Dermis blood vessel endothelial cell (primary cell): ENCODE data around the gene CRB2. TPM values are rescaled to one million over a fixed set of nuclear protein-coding genes. Genes with fewer than 3 reads are reported as not detected.

ENCODE experiments used
- DNase-seq: peaks from one replicate; pipeline ENCODE4 v3.0.0; 2010
- total RNA-seq: library from RNA; depleted of rRNA; stranded (reverse); fragments of >200 nt; gene quantifications from 2 replicates; pipeline ENCODE4 v1.2.3, GENCODE V29; 2014

The CRB2 gene
- total RNA-seq, 1 donor from 2014 or later = not detected

DNA sequence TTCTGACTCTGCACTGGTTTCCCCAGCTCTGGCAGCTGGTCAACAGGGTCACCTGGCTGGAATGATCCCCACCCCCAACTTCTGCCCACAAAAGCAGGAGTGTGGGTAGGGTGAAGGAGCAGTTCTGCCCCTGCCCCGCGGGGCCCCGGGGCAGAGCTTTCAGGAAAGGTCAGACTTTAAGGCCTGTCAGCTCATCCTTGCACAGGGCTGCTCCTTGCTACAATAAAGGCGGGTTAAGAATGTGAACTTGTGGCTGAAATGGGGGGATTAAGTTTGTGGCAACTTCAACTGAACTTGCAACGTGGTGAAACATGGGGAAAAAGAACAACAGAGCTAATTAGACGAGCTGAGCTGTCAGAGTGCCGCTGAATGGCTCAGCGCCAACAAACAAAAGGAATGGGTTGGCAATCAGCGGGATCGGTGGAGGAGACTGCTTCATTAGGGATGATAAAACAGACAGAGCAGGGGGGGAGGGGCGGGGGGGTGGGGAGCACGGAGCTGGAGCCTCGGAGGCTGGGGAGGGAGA lies 50.8 kb downstream of the CRB2 start:
- DNase-seq = no peak

DNA sequence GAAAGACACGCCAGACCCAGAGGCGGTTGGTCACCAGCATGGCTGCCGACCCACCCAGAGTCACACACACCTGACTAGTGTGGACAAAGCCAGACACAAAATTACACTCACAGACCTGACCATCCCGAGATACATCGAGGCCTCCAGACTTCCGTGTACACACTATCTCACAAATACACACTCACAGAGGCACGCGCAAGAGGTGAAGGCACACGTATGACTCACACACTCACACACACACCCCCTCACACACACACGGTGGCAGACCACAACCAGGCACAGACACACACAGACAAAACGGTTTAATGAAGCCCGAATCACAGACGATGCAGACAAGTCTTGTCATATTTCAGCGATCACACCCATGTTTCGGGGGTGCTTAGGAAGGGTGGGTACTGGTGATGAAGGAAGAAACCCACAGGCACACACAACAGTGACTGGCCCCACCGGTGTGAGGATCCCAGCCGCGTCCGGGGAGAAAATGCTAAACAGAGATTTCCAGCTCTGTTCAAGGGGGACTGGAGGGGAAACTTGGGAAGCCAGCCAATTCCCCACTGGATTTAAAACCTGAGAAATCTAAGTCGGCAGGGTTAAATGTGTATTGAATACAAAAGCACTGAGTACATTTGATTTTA lies 51.3 kb downstream of the CRB2 start:
- peak; percentile 7 for DNase-seq

DNA sequence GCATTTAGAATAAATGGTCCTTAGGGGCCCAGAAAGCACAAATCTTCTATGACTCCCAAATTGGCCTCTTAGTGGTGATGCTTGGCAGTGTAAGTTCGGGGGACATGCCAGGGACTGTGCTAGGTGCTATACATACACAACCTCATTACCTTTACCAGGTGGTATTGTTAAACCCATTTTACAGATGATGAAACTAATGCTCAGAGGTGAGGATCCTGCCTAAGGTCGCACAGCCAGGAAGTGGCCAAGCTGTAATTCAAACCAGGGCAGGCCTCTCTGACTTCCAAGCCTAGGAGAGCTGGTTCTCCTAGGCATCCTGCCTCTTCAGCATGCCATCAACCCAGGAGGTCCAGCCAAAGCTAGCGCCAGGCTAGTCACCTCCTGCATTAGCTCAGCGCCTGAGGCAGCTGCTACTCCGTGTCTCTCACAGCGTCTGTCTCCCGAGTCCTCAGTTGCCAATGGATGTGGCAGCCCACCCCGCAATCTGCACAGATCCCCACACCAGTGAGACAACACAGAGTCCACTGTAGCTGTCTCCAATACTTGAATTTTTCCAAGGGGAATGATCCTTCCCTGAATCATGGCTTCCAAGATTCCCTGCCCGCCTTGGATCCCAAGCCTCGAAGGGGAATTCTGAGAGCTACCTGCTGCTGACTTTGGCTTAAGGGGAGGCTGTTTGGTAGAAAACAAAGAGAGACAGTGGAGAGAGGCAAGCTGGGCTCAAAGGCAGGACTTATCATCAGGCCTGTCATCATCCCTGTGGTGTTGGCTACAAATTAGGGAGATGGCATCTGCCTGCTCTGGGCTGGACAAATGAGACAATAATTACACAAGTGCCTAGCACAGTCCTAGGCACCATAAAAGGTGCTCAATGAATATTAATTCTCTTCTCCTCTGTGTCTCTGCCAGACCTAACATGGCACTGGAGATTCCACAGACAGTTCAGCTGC lies 52.6 kb downstream of the CRB2 start:
- no peak for DNase-seq

DNA sequence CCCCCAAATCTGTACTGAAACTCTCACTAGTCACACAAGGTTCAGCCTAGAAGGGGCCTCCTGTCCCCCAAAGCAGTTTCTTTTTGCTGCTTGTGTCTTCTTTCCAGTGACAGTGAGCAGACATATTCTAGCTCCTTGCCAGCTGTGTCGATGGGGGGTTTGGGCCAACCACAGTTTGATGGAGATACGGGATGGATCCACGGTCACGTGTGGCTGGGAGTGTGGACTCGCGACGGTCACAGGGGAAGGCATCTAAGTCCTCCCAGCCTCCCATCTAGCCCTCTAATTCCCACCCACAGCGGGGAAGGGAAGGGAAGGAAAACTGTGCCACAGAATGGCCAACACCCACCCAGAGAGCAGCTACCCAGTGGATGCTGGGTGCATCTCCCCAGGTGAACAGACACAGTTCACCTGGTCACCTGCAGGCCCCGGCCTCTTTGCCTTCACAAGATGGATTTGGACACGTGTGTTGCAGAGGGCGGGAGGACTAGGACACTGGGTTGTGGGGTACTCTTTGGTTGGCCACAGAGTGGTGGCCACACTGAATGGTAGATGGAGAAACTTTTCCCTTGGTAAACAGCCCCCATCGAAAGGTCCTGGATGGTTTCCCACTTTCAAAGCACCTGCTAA lies 54.4 kb downstream of the CRB2 start:
- DNase-seq = no peak

DNA sequence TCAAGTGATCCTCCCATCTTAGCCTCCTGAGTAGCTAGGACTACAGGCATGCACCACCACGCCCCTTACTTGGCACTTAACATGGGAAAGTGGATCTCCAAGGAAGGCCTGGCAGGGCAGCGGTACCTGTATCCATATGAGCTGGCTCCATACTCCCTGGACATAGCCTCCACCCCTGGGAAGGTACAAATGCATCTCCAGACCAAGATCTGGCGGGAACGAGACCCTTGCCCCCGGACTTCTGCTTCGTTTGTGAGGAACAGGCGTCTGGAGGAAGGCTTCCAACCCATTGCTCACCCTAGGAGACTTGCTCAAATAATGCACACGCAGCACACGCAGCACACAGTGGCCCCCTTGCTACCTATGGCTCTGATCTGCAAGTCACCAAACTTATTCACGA lies 55.2 kb downstream of the CRB2 start:
- no peak for DNase-seq

DNA sequence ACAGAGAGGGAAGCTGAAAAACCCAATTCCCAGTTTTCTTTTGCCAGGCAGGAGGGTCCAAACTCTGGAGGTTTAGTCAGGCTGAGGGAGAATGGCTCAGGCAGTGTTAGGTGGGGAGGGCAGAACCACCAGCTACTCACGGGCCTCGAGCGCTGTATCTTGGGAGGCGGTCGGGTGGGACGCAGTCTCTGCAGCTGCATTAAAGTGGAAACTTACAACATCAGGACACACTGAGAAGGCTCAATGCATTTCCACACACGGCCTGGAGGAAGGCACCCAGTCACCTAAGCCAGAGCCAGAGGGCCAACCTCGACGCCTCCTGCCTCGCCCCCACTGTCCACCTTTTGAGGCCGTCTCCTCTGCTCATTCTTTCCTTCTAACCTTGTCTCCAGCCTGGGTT lies 55.6 kb downstream of the CRB2 start:
- DNase-seq = no peak

DNA sequence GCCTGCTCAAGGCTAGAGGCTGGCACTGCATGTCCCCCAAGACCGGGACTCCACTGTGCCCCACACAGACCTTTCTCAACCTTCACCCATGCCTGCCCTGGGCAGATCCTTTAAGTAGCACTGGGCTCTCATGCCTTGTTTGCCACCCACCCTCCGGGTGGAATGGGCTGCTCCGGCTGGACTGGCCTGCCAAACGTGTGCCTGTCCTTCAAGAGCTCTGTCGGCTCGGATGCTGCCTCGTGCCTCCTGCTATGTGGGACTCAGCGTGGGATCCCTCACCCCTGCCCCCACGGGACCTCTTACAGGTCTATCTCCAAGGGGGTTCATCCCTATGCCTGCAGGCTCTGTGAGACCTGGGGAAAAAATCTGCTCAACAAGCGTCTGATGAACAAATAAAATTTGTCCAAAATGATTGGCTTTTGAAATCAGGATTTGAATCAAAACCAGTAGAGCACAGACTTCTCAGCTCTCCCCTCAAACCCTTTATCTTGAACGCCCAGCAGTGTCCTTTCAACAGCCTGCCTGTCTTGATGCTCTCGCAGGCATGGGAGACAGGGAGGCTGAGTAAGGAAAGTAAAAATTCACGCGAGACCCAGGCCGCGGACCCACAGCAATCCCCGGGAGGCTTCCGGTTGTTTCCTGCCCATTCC lies 56.3 kb downstream of the CRB2 start:
- DNase-seq = no peak

DNA sequence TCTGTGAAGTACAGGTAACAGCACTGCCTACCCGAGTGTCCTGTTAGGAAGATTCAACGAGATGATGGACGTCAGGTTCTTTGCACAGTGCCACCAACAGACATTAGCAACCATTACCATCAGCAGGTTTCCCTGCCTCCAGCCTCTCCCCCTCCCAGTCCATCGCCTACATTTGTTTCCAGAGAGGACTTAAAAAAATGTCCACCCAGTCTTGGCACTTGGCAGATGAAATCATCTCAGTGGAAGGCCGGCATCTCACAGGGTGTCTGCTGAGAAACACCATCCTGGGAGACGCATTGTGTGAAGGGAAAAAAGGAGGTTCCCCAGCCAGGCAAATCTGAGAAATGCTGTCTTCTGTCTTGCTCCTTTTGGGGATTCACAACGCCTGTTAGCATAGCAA lies 58.2 kb downstream of the CRB2 start:
- DNase-seq = no peak

DNA sequence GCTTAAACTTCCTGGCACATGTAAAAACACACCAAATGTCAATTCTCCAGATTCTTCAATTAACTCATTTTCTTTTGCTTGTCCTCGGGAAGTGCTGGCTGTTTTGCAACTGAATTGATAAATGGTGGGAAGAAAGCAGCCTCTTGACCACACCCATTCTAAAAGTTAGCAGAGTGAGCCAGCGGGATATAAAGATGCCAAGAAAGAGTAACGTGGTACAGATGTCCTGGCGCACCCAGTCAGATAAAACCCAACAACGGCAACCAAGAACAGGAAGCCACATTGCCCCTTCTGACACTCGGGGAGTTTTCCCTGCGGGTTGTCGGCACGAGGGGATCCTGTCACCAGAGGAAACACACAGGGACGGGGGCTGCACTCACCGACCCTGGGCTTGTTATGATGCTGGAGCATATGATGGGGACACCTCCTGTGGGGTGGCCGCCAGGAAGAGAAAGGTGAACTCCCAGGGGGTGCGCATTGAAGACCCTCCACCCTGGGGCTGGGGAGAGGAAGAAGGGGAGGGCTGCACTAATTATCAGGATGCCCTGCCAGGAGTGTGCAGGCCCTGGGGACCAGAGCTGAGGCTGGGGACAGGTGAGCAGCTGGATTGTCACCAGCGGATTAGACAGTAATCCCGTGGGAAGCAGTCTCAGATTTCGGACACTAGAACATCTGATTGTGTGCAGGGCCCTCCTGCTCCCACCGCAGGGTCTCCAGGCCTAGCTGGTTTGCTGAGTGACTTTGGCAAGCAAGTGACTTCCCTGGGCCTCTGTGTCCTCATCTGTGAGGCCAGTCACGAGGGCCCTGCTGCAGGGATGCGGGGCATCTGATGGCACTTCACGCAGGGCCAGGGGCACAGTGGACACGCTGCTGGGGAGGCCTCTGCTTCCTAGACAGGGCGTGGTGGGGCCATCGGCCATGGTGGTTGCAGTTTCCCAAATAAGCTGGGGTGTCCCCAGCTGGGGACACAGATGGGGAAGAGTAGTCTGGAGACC lies 59.2 kb downstream of the CRB2 start:
- DNase-seq = no peak

DNA sequence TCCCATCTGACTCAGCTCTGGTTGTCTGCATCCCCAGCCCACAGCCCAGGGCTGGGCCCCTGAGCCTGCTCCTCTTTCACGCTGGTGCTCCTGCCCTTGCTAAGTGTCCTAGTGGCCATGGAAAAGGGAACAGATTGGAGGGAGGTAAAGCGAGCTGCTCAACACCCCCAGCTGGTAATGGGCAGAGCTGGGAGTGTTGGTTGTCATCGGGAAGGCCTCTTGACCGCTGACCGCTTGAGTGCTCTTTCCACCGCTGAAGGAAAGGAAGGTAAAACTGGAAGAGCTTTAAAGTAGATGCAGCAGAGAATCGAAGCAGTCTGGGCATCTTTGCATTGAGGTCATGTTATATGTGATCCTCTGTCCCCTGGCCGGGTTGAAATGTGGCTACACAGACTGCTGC lies 60.2 kb downstream of the CRB2 start:
- DNase-seq = no peak

DNA sequence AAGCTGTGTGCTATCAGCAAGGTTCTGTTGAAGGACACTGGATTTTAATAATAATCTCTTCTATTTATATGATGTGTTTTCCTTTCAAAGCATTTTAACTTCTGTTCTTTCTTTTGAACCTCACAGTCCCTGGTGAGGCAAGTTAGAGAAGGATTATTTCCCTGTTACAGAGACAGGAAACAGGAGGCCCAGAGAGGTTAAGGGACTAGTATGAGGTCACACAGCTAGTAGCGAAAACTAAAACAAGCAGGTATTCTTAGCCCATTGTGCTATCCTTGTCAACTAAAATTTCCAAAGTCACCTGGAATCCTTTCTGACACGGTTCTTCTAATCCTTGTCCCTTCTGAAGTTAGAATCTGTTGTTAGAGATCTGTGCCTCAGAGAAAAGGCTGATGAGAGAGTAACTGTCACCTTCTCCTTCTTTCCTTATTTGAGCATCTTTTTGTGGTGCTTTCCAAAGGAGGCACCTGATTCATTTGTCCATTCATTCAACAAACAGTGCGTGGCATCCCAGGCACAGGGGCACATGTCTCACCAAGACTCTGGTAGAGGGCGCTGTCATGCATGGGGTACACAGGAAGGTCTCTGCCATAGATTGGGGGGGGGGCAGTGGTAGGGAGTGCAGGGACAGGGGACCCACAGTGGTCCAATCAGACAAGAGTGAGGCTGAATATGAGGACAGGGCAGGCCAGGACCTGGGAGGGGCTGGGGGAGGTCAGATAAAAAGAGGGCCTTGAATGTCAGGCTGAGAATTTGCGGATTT lies 61.5 kb downstream of the CRB2 start:
- no peak for DNase-seq

DNA sequence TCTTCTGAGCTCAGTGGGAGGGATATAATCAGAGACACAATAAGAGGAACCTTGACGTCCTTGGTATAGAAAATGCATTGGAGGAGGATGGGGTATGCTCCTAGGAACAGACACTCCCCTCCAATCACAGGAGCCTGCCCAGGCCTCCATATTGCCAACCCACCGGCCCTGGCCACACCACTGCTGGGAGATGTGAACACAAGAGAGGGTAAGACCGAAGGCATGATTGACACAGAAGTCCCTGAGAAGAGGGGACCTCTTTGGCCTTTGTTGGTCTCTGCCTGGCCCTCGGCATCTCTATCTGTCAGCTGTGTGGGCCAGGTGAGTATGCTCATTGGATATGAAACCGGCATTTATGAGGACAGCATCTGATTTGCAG lies 62.0 kb downstream of the CRB2 start:
- no peak for DNase-seq

DNA sequence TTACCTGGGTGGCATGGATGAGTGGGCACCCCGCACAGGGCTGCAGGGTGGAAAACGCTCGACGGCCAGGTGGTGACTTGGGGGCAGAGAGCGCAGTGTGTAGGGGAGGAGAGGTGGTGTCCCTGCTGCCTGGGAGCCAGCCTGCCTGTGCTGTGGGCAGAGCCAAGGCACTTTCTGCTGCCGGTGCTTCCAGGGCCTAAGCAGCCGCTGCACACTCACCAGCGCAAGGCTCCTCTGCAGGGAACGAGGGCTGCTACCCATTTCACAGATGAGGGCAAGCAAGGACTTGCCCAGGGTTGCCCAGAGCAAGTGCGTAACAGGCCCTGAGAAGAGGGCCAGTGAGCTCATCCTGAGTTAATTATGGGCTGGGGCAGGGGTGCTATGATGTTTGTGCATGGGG lies 62.5 kb downstream of the CRB2 start:
- no peak for DNase-seq

DNA sequence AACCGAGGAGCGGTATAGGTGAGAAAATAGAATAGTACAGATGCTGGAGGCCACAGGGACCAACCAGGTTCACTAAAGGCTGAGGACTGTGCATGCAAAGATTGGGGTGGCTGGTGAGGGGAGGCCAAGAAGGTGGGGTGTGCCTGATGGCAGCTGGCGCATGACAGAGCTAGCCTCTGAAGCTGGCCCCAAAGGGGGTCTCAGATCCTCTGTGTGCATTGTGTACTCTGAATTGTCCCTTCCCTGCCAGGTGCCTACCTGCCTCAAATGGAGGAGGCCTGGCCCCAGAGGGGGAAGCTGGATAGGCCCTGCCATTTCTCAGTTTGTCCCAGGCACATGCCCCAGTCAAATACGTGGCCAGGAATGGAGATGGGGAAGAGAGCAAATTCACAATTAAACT lies 63.1 kb downstream of the CRB2 start:
- no peak for DNase-seq

DNA sequence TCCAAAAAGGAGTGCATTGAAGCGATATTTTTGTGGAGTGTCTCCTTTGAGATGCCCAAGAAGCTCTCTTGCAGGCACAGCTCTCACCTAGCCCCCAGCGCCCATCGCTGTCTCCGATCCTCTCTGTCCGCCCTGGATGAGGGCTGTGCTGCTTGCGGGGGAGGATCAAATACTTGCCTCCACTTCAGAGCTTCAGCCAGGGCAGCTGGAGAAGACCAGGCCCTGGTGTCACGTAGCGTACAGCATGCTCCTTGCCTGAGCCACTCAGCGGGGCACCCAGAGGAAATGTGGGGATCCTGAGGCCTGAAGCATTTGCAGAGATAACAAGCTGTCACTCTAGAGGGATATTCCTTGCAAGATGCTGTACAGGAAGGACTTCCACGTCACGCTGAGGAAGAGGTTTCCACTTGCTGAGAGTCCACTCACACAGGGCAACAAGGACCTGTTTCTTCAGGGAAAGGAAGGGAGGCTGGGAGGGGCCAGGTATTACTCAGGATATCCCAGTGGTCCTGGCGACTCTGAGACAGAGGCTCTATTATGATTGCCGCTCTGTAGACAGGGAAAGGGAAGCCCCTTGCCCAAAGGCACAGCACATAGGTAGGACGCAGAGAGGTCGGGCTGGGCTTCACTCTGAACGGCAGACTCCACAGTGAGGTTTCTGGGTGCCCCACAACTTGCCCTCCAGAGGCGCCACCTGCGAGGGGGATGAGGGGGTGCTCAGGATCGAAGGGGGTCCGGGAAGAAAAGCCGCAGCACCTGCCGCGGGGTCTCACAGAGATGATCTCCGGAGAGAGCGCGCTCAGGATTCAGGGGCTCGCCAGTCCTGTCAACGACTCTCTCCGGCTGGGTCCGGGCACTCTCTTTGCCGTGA lies 64.0 kb downstream of the CRB2 start:
- DNase-seq = no peak

DNA sequence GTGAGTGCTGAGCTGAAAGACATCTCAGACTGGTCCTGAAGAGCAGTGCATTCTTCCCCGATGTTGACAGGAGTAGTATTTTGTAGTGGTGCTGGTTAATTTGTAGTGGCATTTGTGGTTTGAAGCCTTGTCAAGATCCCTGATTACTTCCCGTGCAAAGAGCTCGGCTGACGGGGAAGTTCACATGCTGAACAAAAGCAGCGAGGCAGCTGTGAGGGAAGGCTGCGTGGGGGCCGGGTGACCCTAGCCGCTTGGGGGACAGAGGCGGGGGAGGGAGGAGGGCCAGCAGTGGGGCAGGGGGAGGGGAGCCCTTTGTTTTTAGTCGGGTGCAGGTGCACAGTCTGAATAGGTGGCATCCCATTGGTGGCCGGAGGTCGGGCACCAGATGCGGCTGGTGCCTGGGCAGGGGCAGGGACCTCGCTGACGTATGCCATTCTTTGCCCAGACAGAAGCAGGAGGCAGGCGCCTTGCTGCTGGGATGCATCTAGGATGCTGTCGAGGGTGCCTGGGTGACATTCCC lies 64.7 kb downstream of the CRB2 start:
- DNase-seq = no peak

DNA sequence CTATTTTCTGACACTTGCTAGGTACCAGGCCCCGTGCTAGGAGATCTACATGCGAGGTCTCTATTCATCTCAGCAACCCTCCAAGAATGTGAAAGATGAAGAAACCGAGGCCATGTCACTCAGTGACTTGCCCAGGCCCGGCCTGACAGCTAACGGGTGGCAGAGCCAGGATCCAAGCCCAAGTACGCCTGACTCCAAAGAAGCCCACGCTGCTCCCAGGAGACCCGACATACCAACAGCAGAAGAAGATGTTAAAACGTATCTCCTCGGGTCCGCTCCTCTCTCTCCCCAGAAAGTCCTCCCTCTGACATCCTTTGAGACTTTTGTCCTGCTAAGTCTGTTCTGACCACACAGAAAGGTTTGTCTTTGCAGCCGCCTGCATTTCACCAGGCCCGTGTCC lies 65.2 kb downstream of the CRB2 start:
- DNase-seq = no peak

DNA sequence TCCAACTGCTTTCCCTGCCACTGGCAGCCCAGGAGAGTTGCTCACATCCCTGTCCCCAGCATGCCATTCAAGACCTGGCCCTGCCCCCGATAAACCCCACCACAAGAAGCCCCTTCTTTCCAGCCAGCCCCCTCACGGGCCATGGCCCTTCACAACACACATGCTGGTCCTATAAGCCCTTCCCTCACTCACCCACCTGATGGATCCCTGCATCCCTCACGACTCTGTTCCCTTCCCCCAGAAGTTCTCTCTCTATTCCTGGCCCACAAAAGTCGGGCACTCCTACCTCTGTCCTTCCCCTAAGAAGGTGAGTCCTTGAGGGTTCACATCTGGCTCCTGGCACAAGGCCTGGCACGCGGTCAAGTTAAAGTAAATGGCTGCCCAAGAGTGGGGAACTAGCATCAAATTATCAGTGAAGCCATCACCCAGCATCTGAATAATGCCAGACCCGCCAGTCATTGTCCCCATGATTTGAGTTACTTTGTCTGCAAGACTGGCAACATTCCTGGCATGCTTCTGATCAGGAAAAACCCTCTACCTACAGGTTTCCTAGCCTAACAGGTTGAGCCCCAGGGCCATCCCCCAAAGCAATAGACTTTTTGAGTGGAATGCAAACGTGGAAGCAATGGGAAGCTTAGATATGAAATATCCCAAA lies 65.9 kb downstream of the CRB2 start:
- DNase-seq = no peak
